NB4 (cell line): ENCODE measurements around the gene KIRREL3.

Source experiments
- MYC ChIP-seq: IDR thresholded peaks from 2 replicates; pipeline ENCODE4 v1.6.1; 2011; ENCODE audit warnings: low read depth, low read length
- POLR2A ChIP-seq: IDR thresholded peaks from 2 replicates; pipeline ENCODE4 v1.6.1; 2011; ENCODE audit warnings: mild to moderate bottlenecking; ENCODE audit not compliant: insufficient read length; ENCODE audit errors: extremely low read depth
- TF ChIP-seq, protein P1 (sequence below): IDR thresholded peaks from one replicate; pipeline ENCODE4 v1.5.1; 2012; ENCODE audit warnings: low read depth, low read length
- TF ChIP-seq, protein P2 (sequence below): IDR thresholded peaks from 2 replicates; pipeline ENCODE4 v1.6.1; 2011; ENCODE audit warnings: low read depth, low read length

DNA sequence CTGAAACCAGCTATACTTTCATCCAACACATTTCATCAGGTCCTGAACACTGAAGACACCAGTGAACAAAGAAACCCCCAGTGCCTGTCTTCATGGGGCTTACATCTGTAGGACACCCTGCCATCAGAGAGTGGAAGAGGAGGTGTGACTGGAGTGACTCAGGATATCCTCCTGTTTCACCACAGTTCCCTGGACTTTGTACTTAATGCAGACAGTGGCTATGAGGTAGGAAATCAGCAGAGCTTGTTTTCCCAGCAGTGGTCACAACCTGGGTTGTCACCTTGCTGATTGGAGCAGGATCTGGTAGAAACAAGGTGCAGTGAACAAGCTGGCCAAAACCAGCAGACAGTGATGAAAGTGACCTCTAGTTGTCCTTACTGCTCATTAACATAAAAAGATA is 128.8 kb downstream of the KIRREL3 start:
- TF ChIP-seq, protein P1, sequence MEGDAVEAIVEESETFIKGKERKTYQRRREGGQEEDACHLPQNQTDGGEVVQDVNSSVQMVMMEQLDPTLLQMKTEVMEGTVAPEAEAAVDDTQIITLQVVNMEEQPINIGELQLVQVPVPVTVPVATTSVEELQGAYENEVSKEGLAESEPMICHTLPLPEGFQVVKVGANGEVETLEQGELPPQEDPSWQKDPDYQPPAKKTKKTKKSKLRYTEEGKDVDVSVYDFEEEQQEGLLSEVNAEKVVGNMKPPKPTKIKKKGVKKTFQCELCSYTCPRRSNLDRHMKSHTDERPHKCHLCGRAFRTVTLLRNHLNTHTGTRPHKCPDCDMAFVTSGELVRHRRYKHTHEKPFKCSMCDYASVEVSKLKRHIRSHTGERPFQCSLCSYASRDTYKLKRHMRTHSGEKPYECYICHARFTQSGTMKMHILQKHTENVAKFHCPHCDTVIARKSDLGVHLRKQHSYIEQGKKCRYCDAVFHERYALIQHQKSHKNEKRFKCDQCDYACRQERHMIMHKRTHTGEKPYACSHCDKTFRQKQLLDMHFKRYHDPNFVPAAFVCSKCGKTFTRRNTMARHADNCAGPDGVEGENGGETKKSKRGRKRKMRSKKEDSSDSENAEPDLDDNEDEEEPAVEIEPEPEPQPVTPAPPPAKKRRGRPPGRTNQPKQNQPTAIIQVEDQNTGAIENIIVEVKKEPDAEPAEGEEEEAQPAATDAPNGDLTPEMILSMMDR = no peak
- no peak for TF ChIP-seq POLR2A
- no peak for TF ChIP-seq MYC
- TF ChIP-seq, protein P2, sequence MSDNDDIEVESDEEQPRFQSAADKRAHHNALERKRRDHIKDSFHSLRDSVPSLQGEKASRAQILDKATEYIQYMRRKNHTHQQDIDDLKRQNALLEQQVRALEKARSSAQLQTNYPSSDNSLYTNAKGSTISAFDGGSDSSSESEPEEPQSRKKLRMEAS = no peak
